H7 (cell line): ENCODE measurements around the gene CEACAM8. TPM values are rescaled to one million over a fixed set of nuclear protein-coding genes. Genes with fewer than 3 reads are reported as not detected.
"Not testable (repeated sequence)": the region's sequence is repeated elsewhere in the genome, so short reads cannot be mapped to it uniquely, and the experiment has no call there.

Source experiments
- DNase-seq: peaks from one replicate; pipeline ENCODE4 v3.0.0; 2012
- H3K27me3 ChIP-seq: 2 replicates; pipeline ENCODE4 v1.6.0; 2011; ENCODE audit warnings: mild to moderate bottlenecking, low read length; ENCODE audit not compliant: control insufficient read depth, insufficient read depth
- H3K36me3 ChIP-seq: replicated peaks from 2 replicates; pipeline ENCODE4 v1.5.1; 2011; ENCODE audit warnings: low read length; ENCODE audit not compliant: control insufficient read depth, insufficient read depth
- H3K4me3 ChIP-seq: 2 replicates; pipeline ENCODE4 v1.5.1; 2011; ENCODE audit warnings: low read depth, mild to moderate bottlenecking, control low read depth, low read length, moderate library complexity; ENCODE audit not compliant: insufficient read depth
- total RNA-seq: library from RNA; depleted of rRNA; stranded (reverse); fragments of >200 nt; shearing (Covaris generic); gene quantifications from 2 replicates; pipeline ENCODE4 v1.2.3, GENCODE V29; 2014

The CEACAM8 gene
- total RNA-seq, 1 experiment from 2014 or later: not detected

GRCh38 chr19:42558450-42559150, 36.1 kb downstream of the CEACAM8 start:
- no peaks in the 10 kb centered on the region for H3K36me3 ChIP-seq
- no peaks in the 10 kb centered on the region for H3K27me3 ChIP-seq
- no peak overlapping the region for H3K4me3 ChIP-seq
- peak; percentile 22 for DNase-seq

GRCh38 chr19:42557386-42557871, 37.3 kb downstream of the CEACAM8 start:
- not testable (repeated sequence) for H3K27me3 ChIP-seq, H3K36me3 ChIP-seq, DNase-seq, H3K4me3 ChIP-seq

DNA sequence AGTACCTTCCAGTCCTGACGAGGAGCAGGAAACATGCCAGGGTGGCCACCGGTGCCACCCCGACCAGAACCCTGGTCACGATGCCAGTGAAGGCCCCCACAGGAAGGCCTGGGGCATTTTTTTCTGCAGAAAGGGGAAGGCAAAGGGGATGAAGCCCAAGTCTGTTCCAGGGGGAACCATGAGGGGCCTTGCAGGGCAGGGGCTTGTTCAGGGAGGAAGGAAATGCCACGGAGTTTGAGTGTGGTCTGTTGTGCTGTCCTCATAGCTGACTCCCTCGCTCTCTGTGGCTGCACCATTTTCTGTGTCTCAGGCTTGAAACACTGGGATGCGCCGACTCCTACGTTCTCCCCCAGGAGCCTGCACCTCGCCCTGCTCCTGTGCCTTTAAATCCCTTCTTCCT, 38.9 kb downstream of the CEACAM8 start:
- no peak for DNase-seq
- no peaks in the 10 kb centered on the region for H3K27me3 ChIP-seq
- no peaks in the 10 kb centered on the region for H3K36me3 ChIP-seq
- H3K4me3 ChIP-seq: no peak overlapping the region

- Histone ChIP-seq H3K4me3 (no peak overlapping the region), H3K36me3 (no peaks in the 10 kb centered on the region), H3K27me3 (no peaks in the 10 kb centered on the region)
- DNase-seq: peak; percentile 73
These were observed 39.4 kb downstream of the CEACAM8 start for GRCh38 chr19:42555317-42555716.

GRCh38 chr19:42554046-42554575, 40.6 kb downstream of the CEACAM8 start:
- H3K36me3 ChIP-seq: no peaks in the 10 kb centered on the region
- no peaks in the 10 kb centered on the region for H3K27me3 ChIP-seq
- DNase-seq: no peak
- H3K4me3 ChIP-seq: no peak overlapping the region

DNA sequence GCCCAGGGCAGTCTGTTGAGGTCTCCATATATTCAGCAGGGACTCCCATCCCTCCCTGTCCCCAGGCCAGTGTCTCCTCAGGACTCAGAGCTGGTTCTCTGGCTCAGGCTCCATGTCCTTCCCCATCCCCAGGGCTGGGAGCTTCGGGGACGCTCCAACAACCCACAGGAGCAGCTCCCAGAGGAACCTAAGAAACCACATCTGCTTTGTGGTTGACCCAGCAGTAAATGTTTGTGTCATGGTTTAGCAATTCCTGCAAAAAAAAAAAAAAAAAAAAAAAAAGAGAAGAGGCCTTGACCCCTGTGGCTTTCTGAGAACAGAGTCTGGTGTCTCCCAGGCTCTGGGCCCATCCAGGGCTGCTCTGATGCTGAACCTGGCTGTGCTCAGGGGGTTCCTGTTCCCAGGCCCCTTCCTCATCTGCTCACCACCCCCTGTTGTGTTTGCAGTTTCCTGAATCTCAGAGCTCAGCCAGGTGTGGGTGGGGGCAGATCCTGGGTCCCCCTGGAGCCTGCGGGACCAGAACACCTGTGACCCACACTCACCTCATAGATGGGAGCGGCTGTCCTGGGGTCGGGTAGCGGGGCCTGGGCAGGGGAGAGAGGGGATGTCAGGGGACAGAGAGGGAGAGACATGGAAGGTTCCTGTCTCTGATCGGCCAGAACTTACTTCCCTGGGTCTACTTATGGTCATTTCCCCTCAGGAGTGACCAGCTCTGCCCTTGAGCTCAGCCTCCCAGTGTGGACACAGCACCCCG, 41.3 kb downstream of the CEACAM8 start:
- DNase-seq: no peak
- Histone ChIP-seq H3K4me3 (no peak overlapping the region), H3K27me3 (no peaks in the 10 kb centered on the region), H3K36me3 (no peaks in the 10 kb centered on the region)

- Histone ChIP-seq H3K4me3 (no peak overlapping the region), H3K27me3 (no peaks in the 10 kb centered on the region; the same call in 1 of the 2 replicates), H3K36me3 (no peaks in the 10 kb centered on the region)
- no peak for DNase-seq
These were observed 42.3 kb downstream of the CEACAM8 start for GRCh38 chr19:42552086-42553065.

DNA sequence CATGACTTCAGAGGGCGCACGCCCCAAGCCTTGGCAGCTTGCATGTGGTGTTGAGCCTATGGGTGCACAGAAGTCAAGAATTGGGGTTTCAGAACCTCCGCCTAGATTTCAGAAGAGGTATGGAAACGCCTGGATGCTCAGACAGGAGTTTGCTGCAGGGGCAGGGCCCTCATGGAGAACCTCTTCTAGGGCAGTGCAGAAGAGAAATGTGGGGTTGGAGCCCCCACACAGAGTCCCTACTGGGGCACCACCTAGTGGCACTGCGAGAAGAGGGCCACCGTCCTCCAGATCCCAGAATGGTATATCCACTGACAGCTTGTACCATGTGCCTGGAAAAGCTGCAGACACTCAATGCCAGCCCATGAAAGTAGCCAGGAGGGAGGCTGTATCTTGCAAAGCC, 44.2 kb downstream of the CEACAM8 start:
- not testable (repeated sequence) for DNase-seq

GRCh38 chr19:42549067-42549466, 45.7 kb downstream of the CEACAM8 start:
- H3K4me3 ChIP-seq, H3K27me3 ChIP-seq, DNase-seq, H3K36me3 ChIP-seq: not testable (repeated sequence)

More for the DNA sequence above, 44.2 kb downstream of the CEACAM8 start:
- H3K4me3 ChIP-seq, H3K27me3 ChIP-seq, H3K36me3 ChIP-seq: not testable (repeated sequence)

GRCh38 chr19:42548552-42548951, 46.2 kb downstream of the CEACAM8 start:
- no peak overlapping the region for H3K4me3 ChIP-seq
- H3K36me3 ChIP-seq: no peaks in the 10 kb centered on the region
- no peaks in the 10 kb centered on the region; the same call in 1 of the 2 replicates for H3K27me3 ChIP-seq
- DNase-seq: peak; percentile 66

GRCh38 chr19:42547929-42548328, 46.8 kb downstream of the CEACAM8 start:
- no peaks in the 10 kb centered on the region for H3K36me3 ChIP-seq
- no peak overlapping the region for H3K4me3 ChIP-seq
- DNase-seq: no peak
- no peaks in the 10 kb centered on the region; the same call in 1 of the 2 replicates for H3K27me3 ChIP-seq

DNA sequence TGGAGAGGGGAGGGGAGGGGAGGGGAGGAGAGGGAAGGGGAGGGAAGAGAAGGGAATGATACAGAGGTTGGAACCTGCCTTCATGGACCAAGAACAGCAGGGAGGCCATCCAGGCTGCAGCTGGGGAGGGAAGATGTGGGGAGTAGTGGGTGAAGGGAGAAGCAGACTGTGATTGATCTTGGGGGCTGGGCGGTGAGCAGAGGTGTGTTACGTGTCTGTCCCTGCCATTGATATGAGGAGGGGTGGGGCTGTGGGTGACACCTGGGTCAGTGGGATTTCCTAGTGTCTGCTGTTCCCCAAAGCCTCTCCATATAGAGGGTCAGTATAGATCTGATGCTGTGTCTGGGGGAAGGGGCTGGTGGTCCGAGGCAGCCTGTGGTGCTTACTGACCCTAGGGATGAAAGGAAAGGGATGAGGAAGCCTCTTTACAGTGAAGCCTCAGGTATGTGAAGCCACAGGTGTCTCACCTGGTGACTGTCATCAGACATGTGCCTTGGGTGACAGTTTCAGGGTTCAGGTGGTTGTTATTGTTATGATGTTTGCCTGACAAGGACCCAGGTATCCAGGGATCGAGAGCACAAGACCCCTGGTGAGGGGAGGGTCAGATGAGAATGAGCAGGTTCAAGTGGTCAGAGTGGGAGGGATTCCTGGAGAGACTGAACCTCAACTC, 47.8 kb downstream of the CEACAM8 start:
- no peak for DNase-seq
- Histone ChIP-seq H3K36me3 (no peaks in the 10 kb centered on the region), H3K4me3 (no peak overlapping the region)

GRCh38 chr19:42544146-42544545, 50.6 kb downstream of the CEACAM8 start:
- no peak for DNase-seq
- Histone ChIP-seq H3K36me3 (no peaks in the 10 kb centered on the region), H3K27me3 (no peaks in the 10 kb centered on the region; the same call in 1 of the 2 replicates), H3K4me3 (no peak overlapping the region)

More for the DNA sequence above, 47.8 kb downstream of the CEACAM8 start:
- H3K27me3 ChIP-seq: no peaks in the 10 kb centered on the region; the same call in 1 of the 2 replicates
